ENCODE measurements around the gene CENATAC.

CENATAC gene

GRCh38 chr11:119041821-119042514 is 44.0 kb downstream of the CENATAC start:
- H3K27ac Mint-ChIP-seq, result no peak overlapping the region
- peaks cover 23 to 30% of the 10 kb centered on the region in 2 donors for H3K36me3 Mint-ChIP-seq
- H3K4me1 Mint-ChIP-seq, result peaks cover 12 to 16% of the 10 kb centered on the region in 2 donors
- H3K4me3 Mint-ChIP-seq, result no peak overlapping the region
- peak in 1 of 2 donors; percentile 20 for ATAC-seq (replicated peaks)
- DNase-seq, result no peak
- H3K9me3 Mint-ChIP-seq, result no peaks in the 10 kb centered on the region
- H3K27me3 Mint-ChIP-seq, result no peaks in the 10 kb centered on the region

- peaks cover 30 to 38% of the 10 kb centered on the region in 2 donors for H3K36me3 Mint-ChIP-seq
- H3K27me3 Mint-ChIP-seq, result no peaks in the 10 kb centered on the region
- ATAC-seq (replicated peaks) (no peak), DNase-seq (no peak)
- H3K9me3 Mint-ChIP-seq, result no peaks in the 10 kb centered on the region
- no peak overlapping the region for H3K4me3 Mint-ChIP-seq
- H3K4me1 Mint-ChIP-seq, result peaks cover 12 to 16% of the 10 kb centered on the region in 2 donors
- no peak overlapping the region for H3K27ac Mint-ChIP-seq
Measured at GRCh38 chr11:119042927-119043326, 45.0 kb downstream of the CENATAC start.

GRCh38 chr11:119044708-119045107 is 46.8 kb downstream of the CENATAC start:
- Mint-ChIP-seq H3K4me1 (peaks cover 8 to 9% of the 10 kb centered on the region in 2 donors), H3K27ac (no peak overlapping the region), H3K27me3 (no peaks in the 10 kb centered on the region), H3K9me3 (no peaks in the 10 kb centered on the region), H3K4me3 (no peak overlapping the region), H3K36me3 (peaks cover 46 to 54% of the 10 kb centered on the region in 2 donors)
- no peak for DNase-seq
- no peak for ATAC-seq (replicated peaks)

GRCh38 chr11:119046489-119046888 is 48.6 kb downstream of the CENATAC start:
- H3K27ac Mint-ChIP-seq, result no peak overlapping the region
- peaks cover 55 to 66% of the 10 kb centered on the region in 2 donors for H3K36me3 Mint-ChIP-seq
- H3K4me1 Mint-ChIP-seq, result peaks cover 15 to 16% of the 10 kb centered on the region in 2 donors
- no peaks in the 10 kb centered on the region for H3K27me3 Mint-ChIP-seq
- H3K9me3 Mint-ChIP-seq, result no peaks in the 10 kb centered on the region
- DNase-seq, result no peak
- ATAC-seq (replicated peaks), result no peak
- no peak overlapping the region for H3K4me3 Mint-ChIP-seq

GRCh38 chr11:119047205-119047604 is 49.3 kb downstream of the CENATAC start:
- H3K27ac Mint-ChIP-seq, result no peak overlapping the region
- no peak for ATAC-seq (replicated peaks)
- H3K27me3 Mint-ChIP-seq, result no peaks in the 10 kb centered on the region
- H3K4me3 Mint-ChIP-seq, result no peak overlapping the region
- peaks cover 62 to 70% of the 10 kb centered on the region in 2 donors for H3K36me3 Mint-ChIP-seq
- H3K9me3 Mint-ChIP-seq, result no peaks in the 10 kb centered on the region
- peaks cover 16 to 18% of the 10 kb centered on the region in 2 donors for H3K4me1 Mint-ChIP-seq
- DNase-seq, result no peak

- Mint-ChIP-seq H3K36me3 (peaks cover 72 to 83% of the 10 kb centered on the region in 2 donors), H3K4me3 (no peak overlapping the region), H3K27me3 (no peaks in the 10 kb centered on the region), H3K4me1 (peaks cover 26 to 28% of the 10 kb centered on the region in 2 donors), H3K9me3 (no peaks in the 10 kb centered on the region), H3K27ac (no peak overlapping the region)
- ATAC-seq (replicated peaks) (no peak), DNase-seq (no peak)
Measured at GRCh38 chr11:119048644-119049043, 50.7 kb downstream of the CENATAC start.

- DNase-seq, result no peak
- H3K36me3 Mint-ChIP-seq, result peaks cover 75 to 86% of the 10 kb centered on the region in 2 donors
- peaks cover 30 to 33% of the 10 kb centered on the region in 2 donors for H3K4me1 Mint-ChIP-seq
- no peaks in the 10 kb centered on the region for H3K9me3 Mint-ChIP-seq
- peak overlapping the region; percentile 33 for H3K27ac Mint-ChIP-seq
- no peaks in the 10 kb centered on the region for H3K27me3 Mint-ChIP-seq
- no peak overlapping the region for H3K4me3 Mint-ChIP-seq
- ATAC-seq (replicated peaks), result no peak
Measured at GRCh38 chr11:119049081-119049480, 51.1 kb downstream of the CENATAC start.

GRCh38 chr11:119051440-119052162 is 53.7 kb downstream of the CENATAC start:
- Mint-ChIP-seq H3K27ac (peak overlapping the region; percentile 92), H3K36me3 (peaks cover 71 to 86% of the 10 kb centered on the region in 2 donors), H3K4me3 (peak overlapping the region; percentile 31 to 36), H3K4me1 (peaks cover 45 to 55% of the 10 kb centered on the region in 2 donors), H3K27me3 (no peaks in the 10 kb centered on the region), H3K9me3 (no peaks in the 10 kb centered on the region)
- ATAC-seq (replicated peaks) (peak; percentile 85 to 88), DNase-seq (peak; percentile 71)

GRCh38 chr11:119052163-119052814 is 54.4 kb downstream of the CENATAC start:
- H3K4me1 Mint-ChIP-seq, result peaks cover 45 to 56% of the 10 kb centered on the region in 2 donors
- DNase-seq (no peak), ATAC-seq (replicated peaks) (no peak)
- no peaks in the 10 kb centered on the region for H3K27me3 Mint-ChIP-seq
- H3K27ac Mint-ChIP-seq, result peak overlapping the region; percentile 93
- no peaks in the 10 kb centered on the region for H3K9me3 Mint-ChIP-seq
- H3K36me3 Mint-ChIP-seq, result peaks cover 64 to 82% of the 10 kb centered on the region in 2 donors
- H3K4me3 Mint-ChIP-seq, result peak overlapping the region; percentile 31 to 36

- Mint-ChIP-seq H3K27me3 (no peaks in the 10 kb centered on the region), H3K36me3 (peaks cover 48 to 64% of the 10 kb centered on the region in 2 donors), H3K4me3 (no peak overlapping the region), H3K9me3 (no peaks in the 10 kb centered on the region), H3K4me1 (peaks cover 49 to 69% of the 10 kb centered on the region in 2 donors), H3K27ac (no peak overlapping the region)
- DNase-seq, result no peak
- ATAC-seq (replicated peaks), result no peak
Measured at GRCh38 chr11:119054418-119054817, 56.5 kb downstream of the CENATAC start.

GRCh38 chr11:119055901-119056300 is 58.0 kb downstream of the CENATAC start:
- DNase-seq (no peak), ATAC-seq (replicated peaks) (no peak)
- Mint-ChIP-seq H3K27me3 (no peaks in the 10 kb centered on the region), H3K4me3 (peak overlapping the region; percentile 91 to 92), H3K4me1 (peaks cover 46 to 68% of the 10 kb centered on the region in 2 donors), H3K9me3 (no peaks in the 10 kb centered on the region), H3K27ac (peak overlapping the region; percentile 96), H3K36me3 (peaks cover 44 to 61% of the 10 kb centered on the region in 2 donors)

- H3K27ac Mint-ChIP-seq, result peak overlapping the region; percentile 96
- peak overlapping the region; percentile 91 to 92 for H3K4me3 Mint-ChIP-seq
- no peaks in the 10 kb centered on the region for H3K27me3 Mint-ChIP-seq
- peak; percentile 17 for DNase-seq
- peak; percentile 7 to 10 for ATAC-seq (replicated peaks)
- peaks cover 38 to 55% of the 10 kb centered on the region in 2 donors for H3K36me3 Mint-ChIP-seq
- H3K9me3 Mint-ChIP-seq, result no peaks in the 10 kb centered on the region
- H3K4me1 Mint-ChIP-seq, result peaks cover 40 to 62% of the 10 kb centered on the region in 2 donors
Measured at GRCh38 chr11:119056421-119056999, 58.6 kb downstream of the CENATAC start.

GRCh38 chr11:119057000-119057769 is 59.2 kb downstream of the CENATAC start, which contains the start of gene HYOU1:
Gene HYOU1, minus strand, starts transcription at chr11:119057205. Its CDS starts 1,045 bp downstream, at chr11:119056160.
- DNase-seq (peak; percentile 95), ATAC-seq (replicated peaks) (peak; percentile 92 to 95)
- peak within 1 kb of the TSS; percentile 96 for H3K27ac Mint-ChIP-seq
- H3K36me3 Mint-ChIP-seq, result peaks cover 31 to 48% of the 10 kb centered on the region in 2 donors
- peak within 1 kb of the TSS; percentile 91 to 92 for H3K4me3 Mint-ChIP-seq
- H3K9me3 Mint-ChIP-seq, result no peaks in the 10 kb centered on the region
- no peaks in the 10 kb centered on the region for H3K27me3 Mint-ChIP-seq
- peaks cover 36 to 55% of the 10 kb centered on the region in 2 donors for H3K4me1 Mint-ChIP-seq
